Activated CD8-positive, alpha-beta memory T cell treated with anti-CD3 and anti-CD28 coated beads, Interleukin-2, amount 50 U/mL, for 48 hours (primary cell): ENCODE data around the gene SYNPR.

Experiments used
- DNase-seq: peaks from one replicate; pipeline ENCODE4 v3.0.0-alpha.2; 2020

Gene SYNPR

GRCh38 chr3:63308072-63308471, 30.0 kb downstream of the SYNPR start:
- no peak for DNase-seq

- no peak for DNase-seq
Measured at GRCh38 chr3:63309768-63310167, 31.7 kb downstream of the SYNPR start.

GRCh38 chr3:63323766-63324165, 45.7 kb downstream of the SYNPR start:
- DNase-seq = no peak

- no peak for DNase-seq
Measured at GRCh38 chr3:63324621-63325020, 46.5 kb downstream of the SYNPR start.

- no peak for DNase-seq
Measured at GRCh38 chr3:63325386-63325785, 47.3 kb downstream of the SYNPR start.

- DNase-seq = no peak
Measured at GRCh38 chr3:63328365-63328764, 50.3 kb downstream of the SYNPR start.

- no peak for DNase-seq
Measured at GRCh38 chr3:63331520-63331919, 53.4 kb downstream of the SYNPR start.

- DNase-seq = no peak
Measured at GRCh38 chr3:63333815-63334214, 55.7 kb downstream of the SYNPR start.

- DNase-seq = no peak
Measured at GRCh38 chr3:63338351-63338750, 60.2 kb downstream of the SYNPR start.

GRCh38 chr3:63343674-63344073, 65.6 kb downstream of the SYNPR start:
- peak; percentile 57 for DNase-seq

- no peak for DNase-seq
Measured at GRCh38 chr3:63344661-63345060, 66.6 kb downstream of the SYNPR start.

GRCh38 chr3:63349583-63350573, 71.8 kb downstream of the SYNPR start:
- DNase-seq = no peak

- no peak for DNase-seq
Measured at GRCh38 chr3:63351159-63352007, 73.3 kb downstream of the SYNPR start.

GRCh38 chr3:63352008-63352279, 73.8 kb downstream of the SYNPR start:
- DNase-seq = no peak

GRCh38 chr3:63353383-63353782, 75.3 kb downstream of the SYNPR start:
- no peak for DNase-seq

GRCh38 chr3:63354160-63354559, 76.1 kb downstream of the SYNPR start:
- no peak for DNase-seq

GRCh38 chr3:63355809-63356208, 77.7 kb downstream of the SYNPR start:
- DNase-seq = no peak

- DNase-seq = no peak
Measured at GRCh38 chr3:63364495-63364894, 86.4 kb downstream of the SYNPR start.

- no peak for DNase-seq
Measured at GRCh38 chr3:63364910-63365309, 86.8 kb downstream of the SYNPR start.

- DNase-seq = no peak
Measured at GRCh38 chr3:63365671-63366070, 87.6 kb downstream of the SYNPR start.

GRCh38 chr3:63370094-63370493, 92.0 kb downstream of the SYNPR start:
- no peak for DNase-seq

GRCh38 chr3:63383040-63383439, 104.9 kb downstream of the SYNPR start:
- no peak for DNase-seq

GRCh38 chr3:63384382-63384781, 106.3 kb downstream of the SYNPR start:
- DNase-seq = no peak

- DNase-seq = no peak
Measured at GRCh38 chr3:63385629-63386028, 107.5 kb downstream of the SYNPR start.
